MM.1S (cell line): ENCODE results near the gene DCDC2C.

Source experiments
- DNase-seq: peaks from one replicate; pipeline ENCODE4 v3.0.0-alpha.2; 2015
- H2AFZ ChIP-seq: fragments of 300-600 bp; sonication (generic); 2 replicates; pipeline ENCODE4 v1.6.0; 2016; ENCODE audit warnings: antibody characterized with exemption, low read length
- H3F3A ChIP-seq: fragments of 300-600 bp; sonication (generic); 2 replicates; pipeline ENCODE4 v1.6.1; 2016; ENCODE audit warnings: mild to moderate bottlenecking, antibody characterized with exemption, low read length, moderate library complexity, mixed read lengths; ENCODE audit not compliant: insufficient read depth
- H3K27ac ChIP-seq: fragments of 300-600 bp; sonication (generic); 2 replicates; pipeline ENCODE4 v1.5.1; 2016; ENCODE audit warnings: mild to moderate bottlenecking, low read length
- H3K27me3 ChIP-seq: fragments of 300-600 bp; sonication (generic); replicated peaks from 2 replicates; pipeline ENCODE4 v1.6.0; 2016; ENCODE audit warnings: low read length; ENCODE audit not compliant: insufficient read depth
- H3K36me3 ChIP-seq: fragments of 300-600 bp; sonication (generic); replicated peaks from 2 replicates; pipeline ENCODE4 v1.6.1; 2016; ENCODE audit warnings: mild to moderate bottlenecking, low read length, mixed read lengths; ENCODE audit not compliant: insufficient read depth
- H3K4me1 ChIP-seq: fragments of 300-600 bp; sonication (generic); 2 replicates; pipeline ENCODE4 v1.6.1; 2016; ENCODE audit warnings: low read length, mixed read lengths
- H3K4me2 ChIP-seq: fragments of 300-600 bp; sonication (generic); 2 replicates; pipeline ENCODE4 v1.6.0; 2016; ENCODE audit warnings: low read depth, low read length
- H3K4me3 ChIP-seq: fragments of 300-600 bp; sonication (generic); 2 replicates; pipeline ENCODE4 v1.5.1; 2016; ENCODE audit warnings: low read length, mixed read lengths
- H3K79me2 ChIP-seq: fragments of 300-600 bp; sonication (generic); 2 replicates; pipeline ENCODE4 v1.6.1; 2016; ENCODE audit warnings: mixed run types, low read length, mixed read lengths
- H3K9ac ChIP-seq: fragments of 300-600 bp; sonication (generic); 2 replicates; pipeline ENCODE4 v1.6.1; 2016; ENCODE audit warnings: low read length, mixed read lengths
- H3K9me2 ChIP-seq: fragments of 300-600 bp; sonication (generic); replicated peaks from 2 replicates; pipeline ENCODE4 v1.6.1; 2016; ENCODE audit warnings: mild to moderate bottlenecking, low read length, mixed read lengths; ENCODE audit not compliant: insufficient read depth
- H3K9me3 ChIP-seq: fragments of 300-600 bp; sonication (generic); replicated peaks from 2 replicates; pipeline ENCODE4 v1.6.1; 2016; ENCODE audit warnings: mild to moderate bottlenecking, low read length, mixed read lengths; ENCODE audit not compliant: insufficient read depth
- H4K20me1 ChIP-seq: fragments of 300-600 bp; sonication (generic); 2 replicates; pipeline ENCODE4 v1.6.1; 2016; ENCODE audit warnings: mild to moderate bottlenecking, low read length, moderate library complexity, mixed read lengths; ENCODE audit not compliant: insufficient read depth
- EZH2 ChIP-seq: fragments of 300-600 bp; sonication (generic); optimal IDR thresholded peaks from 2 replicates; pipeline ENCODE3; 2017; ENCODE audit warnings: low read depth, mild to moderate bottlenecking, antibody characterized with exemption, low read length, mixed read lengths
- EZH2phosphoT487 ChIP-seq: fragments of 300-600 bp; sonication (generic); IDR thresholded peaks from 2 replicates; pipeline ENCODE4 v1.6.1; 2018; ENCODE audit warnings: antibody characterized with exemption, low read length
- TF ChIP-seq, protein P1 (sequence below): fragments of 300-600 bp; sonication (generic); IDR thresholded peaks from 2 replicates; pipeline ENCODE4 v1.5.1; 2016; ENCODE audit warnings: antibody characterized with exemption, low read length, mixed read lengths

DCDC2C gene

DNA sequence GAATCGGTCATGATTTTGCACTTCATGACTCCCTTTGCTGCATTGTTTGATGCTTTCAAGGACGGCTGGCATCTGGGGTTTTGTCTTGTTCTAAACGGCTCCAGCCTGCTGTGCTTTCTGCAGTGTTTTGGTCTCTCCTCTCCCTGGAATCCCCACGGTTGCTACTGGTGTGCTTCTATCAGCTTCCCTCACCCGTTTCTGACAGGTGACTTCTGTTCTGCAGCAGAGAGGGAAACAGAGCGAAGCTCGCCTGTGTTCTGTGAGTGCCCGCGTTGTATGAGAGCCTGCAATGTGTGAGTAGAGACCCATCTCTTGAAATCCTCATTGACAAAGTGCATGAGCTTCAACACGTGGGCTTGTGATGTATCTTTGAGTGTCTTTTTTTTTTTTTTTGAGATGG is 102.8 kb downstream of the DCDC2C start:
- no peaks in the 10 kb centered on the region for H3K36me3 ChIP-seq
- H3K9me3 ChIP-seq: no peaks in the 10 kb centered on the region
- H3K9me2 ChIP-seq: no peaks in the 10 kb centered on the region
- no peak overlapping the region for H3K4me2 ChIP-seq
- no peaks in the 10 kb centered on the region for H3F3A ChIP-seq
- no peak for DNase-seq
- no peak overlapping the region for H3K27ac ChIP-seq
- H3K9ac ChIP-seq: no peak overlapping the region
- H4K20me1 ChIP-seq: no peaks in the 10 kb centered on the region
- H3K27me3 ChIP-seq: no peaks in the 10 kb centered on the region
- H3K4me1 ChIP-seq: no peaks in the 10 kb centered on the region
- H3K4me3 ChIP-seq: no peak overlapping the region
- no peaks in the 10 kb centered on the region for H3K79me2 ChIP-seq
- no peak overlapping the region for H2AFZ ChIP-seq
- TF ChIP-seq EZH2: no peak
- TF ChIP-seq, protein P1, sequence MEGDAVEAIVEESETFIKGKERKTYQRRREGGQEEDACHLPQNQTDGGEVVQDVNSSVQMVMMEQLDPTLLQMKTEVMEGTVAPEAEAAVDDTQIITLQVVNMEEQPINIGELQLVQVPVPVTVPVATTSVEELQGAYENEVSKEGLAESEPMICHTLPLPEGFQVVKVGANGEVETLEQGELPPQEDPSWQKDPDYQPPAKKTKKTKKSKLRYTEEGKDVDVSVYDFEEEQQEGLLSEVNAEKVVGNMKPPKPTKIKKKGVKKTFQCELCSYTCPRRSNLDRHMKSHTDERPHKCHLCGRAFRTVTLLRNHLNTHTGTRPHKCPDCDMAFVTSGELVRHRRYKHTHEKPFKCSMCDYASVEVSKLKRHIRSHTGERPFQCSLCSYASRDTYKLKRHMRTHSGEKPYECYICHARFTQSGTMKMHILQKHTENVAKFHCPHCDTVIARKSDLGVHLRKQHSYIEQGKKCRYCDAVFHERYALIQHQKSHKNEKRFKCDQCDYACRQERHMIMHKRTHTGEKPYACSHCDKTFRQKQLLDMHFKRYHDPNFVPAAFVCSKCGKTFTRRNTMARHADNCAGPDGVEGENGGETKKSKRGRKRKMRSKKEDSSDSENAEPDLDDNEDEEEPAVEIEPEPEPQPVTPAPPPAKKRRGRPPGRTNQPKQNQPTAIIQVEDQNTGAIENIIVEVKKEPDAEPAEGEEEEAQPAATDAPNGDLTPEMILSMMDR: no peak
- TF ChIP-seq EZH2phosphoT487: no peak

GRCh38 chr2:3806730-3807129 is 103.4 kb downstream of the DCDC2C start:
- DNase-seq: no peak
- Histone ChIP-seq H3K4me2 (no peak overlapping the region), H3K27ac (no peak overlapping the region), H3F3A (no peaks in the 10 kb centered on the region), H2AFZ (no peak overlapping the region), H3K9me3 (no peaks in the 10 kb centered on the region), H3K4me1 (no peaks in the 10 kb centered on the region), H3K27me3 (no peaks in the 10 kb centered on the region), H3K9me2 (no peaks in the 10 kb centered on the region), H3K36me3 (no peaks in the 10 kb centered on the region), H3K4me3 (no peak overlapping the region), H3K9ac (no peak overlapping the region), H4K20me1 (no peaks in the 10 kb centered on the region), H3K79me2 (no peaks in the 10 kb centered on the region)
- TF ChIP-seq, protein P1: no peak
- TF ChIP-seq EZH2phosphoT487: no peak
- TF ChIP-seq EZH2: no peak

- Histone ChIP-seq H3K27me3 (no peaks in the 10 kb centered on the region), H3K4me2 (no peak overlapping the region), H4K20me1 (no peaks in the 10 kb centered on the region), H3K36me3 (no peaks in the 10 kb centered on the region), H3K4me1 (no peaks in the 10 kb centered on the region), H3K4me3 (no peak overlapping the region), H3F3A (no peaks in the 10 kb centered on the region), H3K9me2 (no peaks in the 10 kb centered on the region), H3K79me2 (no peaks in the 10 kb centered on the region), H3K27ac (no peak overlapping the region), H3K9me3 (no peaks in the 10 kb centered on the region; the same call in 1 of the 2 replicates), H2AFZ (no peak overlapping the region), H3K9ac (no peak overlapping the region)
- TF ChIP-seq, protein P1: no peak
- TF ChIP-seq EZH2phosphoT487 (no peak), EZH2 (no peak)
- no peak for DNase-seq
Measured at GRCh38 chr2:3807853-3808252, 104.5 kb downstream of the DCDC2C start.
